Middle frontal gyrus (tissue), 1 donor: Measurements from ENCODE around the gene CNTNAP2.

Source experiments
- DNase-seq: peaks from one replicate; pipeline ENCODE4 v3.0.0-alpha.2; 2015; ENCODE audit warnings: low spot score; ENCODE audit errors: extremely low spot score

The CNTNAP2 gene

DNA sequence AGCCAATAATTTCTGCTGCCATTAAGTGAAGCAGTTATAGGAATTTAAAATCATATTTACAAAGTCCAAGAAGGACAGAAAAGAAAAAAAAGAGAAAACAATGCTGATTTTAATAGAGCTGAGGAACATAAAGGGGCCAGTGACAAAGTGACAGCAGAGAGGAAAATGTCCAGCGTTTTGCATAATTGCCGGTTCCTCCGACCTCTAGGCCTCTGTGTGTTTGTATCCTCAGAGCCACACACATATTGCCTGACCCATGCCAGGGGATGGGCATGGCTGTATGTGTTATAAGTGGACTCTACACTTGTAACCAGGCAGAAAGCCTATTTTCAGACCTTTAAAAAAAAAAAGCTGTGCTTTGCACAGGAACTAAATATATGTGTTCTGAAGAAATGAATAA, 2107.1 kb downstream of the CNTNAP2 start:
- no peak for DNase-seq

DNA sequence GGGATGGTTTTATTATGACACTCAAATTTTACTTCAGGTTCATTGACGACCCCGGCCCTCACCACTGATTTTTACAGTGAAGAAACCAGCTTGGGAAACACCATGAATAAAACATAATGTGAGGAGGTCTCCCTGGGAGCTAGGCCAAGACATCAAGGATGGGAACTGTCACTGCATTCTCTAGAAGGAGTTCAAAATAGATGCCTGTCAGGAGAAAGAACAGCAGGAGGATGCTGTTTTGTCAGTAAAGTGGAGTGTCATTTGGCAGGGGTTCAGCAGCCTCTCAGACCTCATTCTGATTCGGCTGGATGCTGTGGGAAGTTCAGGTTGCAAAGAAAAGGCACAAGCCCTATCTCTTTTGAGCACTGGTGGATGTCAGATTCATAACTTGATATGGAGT, 2113.7 kb downstream of the CNTNAP2 start:
- DNase-seq, result no peak

DNA sequence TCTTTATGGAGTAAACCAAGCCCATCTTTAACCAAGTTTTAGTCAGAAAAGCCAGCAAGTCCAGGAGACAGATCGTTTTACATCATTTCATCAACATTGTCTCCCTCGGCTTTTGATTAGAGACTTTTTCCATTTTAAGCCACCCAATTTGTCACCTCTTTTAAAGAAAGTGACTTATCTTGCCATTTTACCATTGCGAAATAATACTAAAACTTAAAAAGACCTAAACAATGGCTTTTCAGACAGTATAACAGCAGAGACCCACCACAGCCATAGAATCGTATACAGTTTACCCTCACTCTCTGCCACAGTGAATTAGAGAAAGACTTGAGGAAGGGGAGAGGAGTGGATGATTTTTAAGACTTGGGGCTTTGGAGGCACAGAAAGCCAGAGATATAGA, 2114.3 kb downstream of the CNTNAP2 start:
- DNase-seq, result no peak

DNA sequence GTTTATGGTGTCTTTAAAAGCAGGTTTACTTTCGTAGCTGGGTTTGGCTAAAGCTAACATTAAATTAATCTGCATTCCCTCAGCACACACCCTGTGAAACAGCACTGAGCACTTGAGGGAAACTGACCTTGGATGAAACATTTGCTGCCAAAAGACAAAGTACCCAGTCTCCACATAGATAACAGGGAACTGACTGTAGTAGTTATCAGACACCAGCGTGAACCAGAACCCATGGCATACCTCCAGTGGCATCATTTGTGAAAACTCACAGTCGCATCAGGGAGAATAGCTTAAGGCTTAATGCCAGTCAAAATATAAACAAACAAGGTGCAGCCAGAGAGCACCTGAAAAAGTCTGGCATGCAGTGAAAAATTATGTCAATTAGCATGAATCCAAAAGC, 2116.2 kb downstream of the CNTNAP2 start:
- no peak for DNase-seq

DNA sequence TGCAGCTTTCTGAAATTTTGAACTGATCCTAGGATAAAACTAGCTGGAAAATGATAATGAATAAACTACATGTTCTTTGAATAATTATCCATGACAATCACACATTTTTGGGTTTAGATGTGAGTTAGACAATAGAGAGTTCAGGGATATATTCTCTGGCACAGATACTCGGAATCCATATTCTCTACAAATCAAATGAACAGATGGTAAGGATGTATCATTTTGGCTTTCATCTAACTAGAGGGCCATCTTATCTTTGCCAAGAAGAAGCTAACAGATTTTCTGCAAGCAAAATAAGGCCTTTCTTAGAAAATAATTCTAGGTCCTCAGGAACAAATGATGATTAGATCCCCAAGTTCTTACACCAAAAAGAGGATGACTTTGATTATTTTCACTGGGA, 2118.1 kb downstream of the CNTNAP2 start:
- peak; percentile 48 for DNase-seq

DNA sequence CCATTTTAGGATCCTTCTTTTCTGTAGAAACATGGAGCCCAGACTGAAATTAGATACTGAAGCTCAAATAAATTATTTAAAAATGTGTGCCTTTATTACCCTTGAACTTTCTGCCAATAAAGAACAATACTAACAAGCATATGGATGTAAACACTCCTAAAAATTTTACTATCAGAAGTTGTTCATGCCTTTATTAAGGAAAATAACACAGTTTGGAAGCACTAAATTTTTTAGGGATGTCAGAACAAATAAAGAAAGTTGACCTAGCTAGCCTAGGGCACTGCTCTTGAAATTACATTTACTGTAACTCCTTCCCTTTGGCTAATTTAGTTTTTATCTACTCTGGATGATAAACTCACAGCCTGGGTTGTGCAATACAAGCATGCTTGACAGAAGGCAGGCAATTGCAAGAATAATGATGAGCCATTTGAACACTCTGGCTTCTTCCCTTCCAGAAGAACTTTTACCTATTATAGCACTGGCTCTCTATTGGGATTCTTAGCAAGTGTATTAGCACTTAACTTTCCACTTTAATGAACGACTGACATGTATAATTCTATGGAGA, 2122.2 kb downstream of the CNTNAP2 start:
- DNase-seq, result no peak

DNA sequence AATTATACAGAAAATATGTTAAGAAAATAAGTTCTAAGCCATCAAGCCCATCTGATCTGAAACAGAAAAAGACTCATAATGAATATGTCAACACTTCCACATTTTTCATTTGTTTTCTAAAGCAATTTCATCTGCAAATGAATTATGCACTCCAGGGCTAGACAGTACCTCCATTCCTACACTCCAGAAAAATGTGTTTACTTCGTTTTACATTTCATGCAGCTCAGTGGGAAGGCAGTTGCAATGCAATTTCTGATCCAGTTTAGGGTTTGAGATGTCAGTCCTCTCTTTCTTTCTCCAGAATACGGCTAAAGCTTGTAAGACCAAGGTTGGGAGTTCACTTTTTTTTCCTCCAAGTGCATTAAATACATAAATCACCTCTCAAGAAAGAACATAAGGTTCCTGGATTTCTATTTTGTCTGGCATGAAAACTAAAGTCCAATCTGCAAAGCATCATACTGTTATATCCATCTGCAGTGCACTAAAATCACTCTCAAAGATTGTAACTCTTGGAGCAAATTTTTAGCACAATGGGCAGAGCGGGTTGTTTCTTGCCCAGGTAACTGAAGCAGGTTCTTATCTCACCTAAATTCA, 2125.2 kb downstream of the CNTNAP2 start:
- no peak for DNase-seq

DNA sequence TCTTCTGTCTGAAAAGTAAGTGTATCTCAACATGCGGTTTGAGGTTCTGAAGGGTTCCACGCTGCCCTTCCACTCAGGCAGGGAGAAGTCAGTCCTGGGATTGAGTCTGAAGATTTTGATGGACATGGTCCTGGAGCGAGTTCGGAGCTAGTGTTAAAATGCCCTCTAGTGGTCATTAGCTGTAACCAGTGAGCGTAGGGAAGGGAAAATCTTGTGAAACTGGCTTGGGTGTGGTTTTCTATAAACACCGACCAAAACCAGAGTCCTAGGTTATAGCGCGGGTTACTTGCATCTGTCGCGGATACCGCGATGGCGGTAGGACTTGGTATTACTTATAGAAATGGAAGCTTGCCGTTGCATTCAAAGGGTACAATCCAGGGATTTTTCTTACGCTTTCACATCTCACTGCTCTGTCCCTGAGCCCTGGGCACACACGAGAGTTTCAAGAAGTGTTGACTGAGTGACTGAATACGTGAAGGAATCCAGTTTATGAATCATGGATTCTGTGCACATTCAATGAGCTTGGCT, 2125.8 kb downstream of the CNTNAP2 start:
- DNase-seq, result peak; percentile 56

DNA sequence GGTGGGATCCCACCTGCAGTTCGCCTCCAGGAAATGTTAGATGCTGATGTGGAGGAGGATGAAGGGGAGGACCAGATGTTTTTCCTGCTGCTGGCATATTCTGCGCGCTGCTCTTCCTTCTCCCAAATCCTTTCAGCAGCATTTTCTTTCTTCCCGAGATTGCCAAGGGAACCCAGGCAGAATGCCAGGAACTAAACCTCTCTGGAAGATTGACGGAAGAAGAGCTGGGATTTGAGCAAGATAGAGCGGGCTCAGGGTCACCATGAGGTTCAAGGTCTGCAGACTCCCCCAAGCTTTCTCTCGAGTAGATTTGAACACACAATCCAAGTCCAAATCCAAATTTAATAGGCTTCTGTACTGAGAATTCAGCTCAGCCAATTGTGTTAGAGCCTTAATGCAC, 2128.8 kb downstream of the CNTNAP2 start:
- DNase-seq, result no peak

DNA sequence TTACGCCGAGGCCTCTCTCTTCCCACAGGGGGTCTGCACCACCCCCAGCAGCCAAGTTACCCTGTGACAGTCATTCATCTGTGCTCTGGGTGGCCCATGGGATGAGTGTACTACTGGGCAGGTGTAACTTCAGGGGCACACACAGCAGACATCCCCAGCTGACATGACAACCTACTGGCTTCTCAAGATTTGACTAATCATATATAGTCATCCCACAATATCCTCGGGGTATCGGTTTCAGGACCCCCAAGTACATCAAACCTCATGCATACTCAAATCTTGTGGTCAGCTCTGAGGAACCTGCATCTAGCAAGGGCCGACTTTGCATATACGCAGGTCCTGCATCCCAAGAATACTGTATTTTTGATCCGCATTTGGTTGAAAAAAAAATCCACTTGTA, 2137.0 kb downstream of the CNTNAP2 start:
- DNase-seq, result no peak

DNA sequence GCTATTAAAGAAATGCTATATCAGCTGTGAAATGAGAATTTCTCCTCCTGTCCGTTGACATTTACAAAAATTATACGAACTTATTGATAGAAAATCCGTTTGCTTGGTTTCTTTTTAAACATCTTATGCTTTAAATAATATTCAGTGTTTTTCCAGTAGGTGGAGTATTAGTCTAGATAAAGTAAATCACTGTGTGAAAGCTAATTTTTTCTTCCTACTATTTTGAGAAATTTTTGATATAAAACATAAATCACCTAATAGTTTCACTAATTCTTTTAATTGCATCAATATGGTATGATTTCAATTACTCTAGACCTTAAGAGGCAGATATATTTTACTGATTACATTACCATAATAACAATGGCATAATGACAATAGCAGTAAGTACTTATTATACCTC, 2138.7 kb downstream of the CNTNAP2 start:
- no peak for DNase-seq

DNA sequence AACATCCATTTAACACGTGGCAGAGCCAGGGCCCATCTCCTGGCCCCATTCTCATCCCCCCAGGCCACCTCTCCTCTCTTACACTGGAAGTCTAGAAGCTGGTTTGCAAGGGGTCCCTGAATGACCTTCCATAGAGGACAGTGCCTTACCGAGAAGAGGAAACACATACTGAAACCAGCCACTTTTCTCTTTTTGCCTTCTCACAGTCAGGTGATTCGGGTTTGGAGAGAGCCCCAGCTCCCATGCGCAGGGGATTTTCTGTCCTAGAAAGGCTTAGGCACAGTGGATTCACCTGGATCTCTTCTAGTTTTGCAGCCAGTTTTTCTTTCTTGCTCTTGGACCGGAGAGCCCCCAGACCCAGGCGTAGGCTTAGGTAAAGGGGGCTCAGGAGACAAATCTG, 2139.8 kb downstream of the CNTNAP2 start:
- no peak for DNase-seq

DNA sequence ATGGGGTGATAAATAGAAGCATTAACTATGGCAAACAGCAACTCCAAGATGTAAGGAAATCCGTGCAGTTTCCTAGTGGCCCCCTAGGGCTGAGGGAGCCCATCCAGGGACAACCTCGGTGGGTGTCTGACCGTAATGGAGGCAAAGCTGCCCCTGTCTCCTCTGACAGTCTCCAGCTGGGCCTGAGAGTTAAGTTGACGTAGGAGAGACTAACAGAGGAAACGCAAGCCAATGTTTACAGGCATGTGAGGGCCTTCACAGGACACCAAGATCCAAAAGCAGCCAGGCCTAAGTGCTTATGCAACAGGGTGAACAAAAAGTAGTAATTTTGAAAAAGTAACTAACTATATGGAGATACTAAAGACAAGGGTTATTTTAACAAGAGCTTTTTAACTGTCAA, 2144.0 kb downstream of the CNTNAP2 start:
- no peak for DNase-seq

DNA sequence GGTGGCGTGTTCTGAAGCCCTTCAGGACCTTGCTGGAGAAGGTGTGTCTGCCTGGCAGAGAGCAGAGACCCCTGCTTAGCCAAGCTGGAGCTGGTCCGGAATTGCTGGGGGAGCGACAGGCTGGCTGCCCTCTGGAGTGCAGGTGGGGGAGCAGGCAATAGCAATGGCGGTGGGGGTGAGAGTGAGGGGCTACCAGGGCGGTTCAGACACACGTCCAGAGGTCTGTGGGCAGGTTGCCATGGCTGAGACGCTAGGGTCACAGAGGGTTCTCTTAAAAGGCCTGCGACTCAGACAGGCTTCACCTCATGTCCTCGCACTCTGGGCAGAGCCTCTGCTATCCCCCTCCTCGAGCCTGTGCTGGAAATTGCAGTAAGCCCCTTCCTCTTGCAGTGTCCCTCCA, 2144.9 kb downstream of the CNTNAP2 start:
- DNase-seq, result no peak

DNA sequence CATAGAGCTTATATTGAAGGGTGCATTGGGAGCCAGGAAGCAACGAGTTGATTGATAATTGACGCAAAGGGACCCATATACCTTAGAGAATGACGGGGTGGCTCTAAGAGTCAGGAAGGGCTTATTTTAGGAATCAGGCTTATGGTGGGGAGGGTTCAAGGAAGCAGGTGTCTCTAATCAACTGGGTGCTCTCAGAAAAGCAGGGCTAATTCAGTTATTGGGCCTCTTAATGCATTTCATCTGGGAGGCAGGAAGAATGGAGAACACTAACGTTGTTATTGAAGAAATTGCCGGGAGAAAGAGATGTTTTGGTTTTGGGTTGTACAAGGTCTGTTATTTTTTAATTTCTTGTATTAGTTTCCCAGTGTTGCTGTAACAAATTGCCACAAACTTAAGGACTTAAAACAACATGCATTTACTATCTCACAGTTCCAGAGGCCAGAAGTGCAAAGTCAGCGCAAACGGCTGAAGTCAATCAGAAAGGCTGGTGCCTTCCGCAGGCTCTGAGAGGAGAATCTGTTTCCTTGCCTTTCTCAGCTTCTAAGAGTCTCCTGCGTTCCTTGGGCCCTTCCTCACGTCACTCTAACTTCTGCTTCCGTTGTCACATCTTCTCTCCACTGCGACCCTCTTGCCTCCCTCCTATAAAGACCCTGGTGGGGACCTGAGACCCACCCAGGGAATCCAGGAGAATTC, 2145.5 kb downstream of the CNTNAP2 start:
- no peak for DNase-seq

DNA sequence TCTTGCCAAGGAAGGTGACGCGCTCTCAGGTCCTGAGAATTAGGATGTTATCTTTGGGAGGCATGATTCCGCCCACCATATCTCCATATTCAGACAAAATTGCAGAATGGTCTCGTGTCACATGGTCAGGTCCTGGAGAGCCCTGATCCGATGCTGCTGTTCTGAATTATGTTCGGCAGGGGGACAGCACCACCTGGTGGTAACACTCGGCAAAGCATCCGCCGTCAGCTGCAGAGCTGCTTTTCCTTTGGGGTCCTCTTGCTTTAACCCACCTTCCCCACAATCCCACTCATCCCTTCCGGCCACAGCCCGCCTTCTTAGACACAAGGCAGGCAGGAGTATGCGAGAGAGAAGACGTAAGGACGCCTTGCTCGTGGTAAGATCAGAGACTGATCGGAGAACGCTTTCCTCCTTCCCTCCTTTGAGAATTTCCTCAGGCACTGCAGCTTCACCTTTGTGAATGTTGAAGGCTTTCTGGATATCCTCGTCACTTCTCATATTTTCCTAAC, 2146.2 kb downstream of the CNTNAP2 start:
- DNase-seq, result peak; percentile 73

DNA sequence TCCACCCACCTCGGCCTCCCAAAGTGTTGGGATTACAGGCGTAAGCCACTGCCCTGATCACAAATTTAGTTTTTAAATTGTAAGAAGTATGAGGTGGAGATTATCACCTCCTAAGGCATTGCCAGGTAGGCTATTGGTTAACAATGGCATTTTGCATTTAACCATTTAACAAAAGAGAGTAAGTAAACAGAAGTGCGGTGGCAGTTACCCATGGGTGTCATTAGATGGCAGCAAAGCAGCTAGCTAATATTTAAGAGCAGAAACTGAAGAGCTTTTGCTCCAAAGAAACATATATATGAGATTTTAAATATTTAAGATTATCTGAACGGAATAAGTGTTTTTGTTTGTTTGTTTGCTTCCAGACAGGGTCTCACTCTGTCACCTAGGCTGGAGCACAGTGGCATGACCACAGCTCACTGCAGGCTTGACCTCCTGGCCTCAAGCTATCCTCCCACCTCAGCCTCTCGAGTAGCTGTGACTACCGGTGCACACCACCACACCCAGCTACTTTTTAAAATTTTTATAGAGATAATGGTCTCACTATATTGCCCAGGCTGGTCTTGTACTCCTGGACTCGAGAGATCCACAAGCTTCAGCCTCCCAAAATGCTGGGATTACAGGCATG, 2148.4 kb downstream of the CNTNAP2 start:
- no peak for DNase-seq

DNA sequence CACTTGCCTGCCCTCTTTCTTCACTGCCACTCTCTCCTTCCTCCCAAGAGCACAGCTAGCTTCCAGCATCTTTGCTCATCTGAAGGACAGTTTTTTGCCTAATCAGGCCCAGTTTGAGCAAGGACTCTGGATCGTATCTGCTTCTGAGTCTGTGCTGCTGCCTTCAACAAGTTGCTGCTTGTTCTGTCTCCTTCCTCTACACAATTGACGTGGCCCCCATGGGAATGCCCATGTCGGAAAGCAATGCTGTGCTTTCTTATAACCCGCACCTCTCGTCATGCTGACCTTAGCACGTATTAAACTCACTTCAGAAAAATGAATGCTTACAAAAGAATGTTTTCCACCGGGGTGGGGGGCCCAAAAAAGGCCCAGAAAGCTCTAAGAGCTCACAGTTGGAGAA, 2149.3 kb downstream of the CNTNAP2 start:
- no peak for DNase-seq

DNA sequence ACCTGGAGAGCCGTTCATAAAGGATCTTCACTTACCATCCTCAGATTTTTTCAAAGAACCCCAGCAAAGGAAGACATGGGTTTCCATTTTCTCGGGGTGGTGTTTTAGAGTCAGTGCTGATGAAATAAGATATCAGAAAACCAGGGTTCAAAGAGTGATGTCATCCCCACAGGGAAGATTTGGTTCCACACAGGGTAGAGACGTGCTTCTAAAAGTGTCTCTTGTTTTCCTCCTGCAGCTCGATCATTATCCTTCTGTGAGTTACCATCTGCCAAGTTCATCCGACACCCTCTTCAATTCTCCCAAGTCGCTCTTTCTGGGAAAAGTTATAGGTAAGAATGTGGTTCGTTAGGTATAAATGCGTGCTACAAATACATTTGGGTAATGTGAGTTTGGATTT, 2150.2 kb downstream of the CNTNAP2 start:
- DNase-seq, result no peak

DNA sequence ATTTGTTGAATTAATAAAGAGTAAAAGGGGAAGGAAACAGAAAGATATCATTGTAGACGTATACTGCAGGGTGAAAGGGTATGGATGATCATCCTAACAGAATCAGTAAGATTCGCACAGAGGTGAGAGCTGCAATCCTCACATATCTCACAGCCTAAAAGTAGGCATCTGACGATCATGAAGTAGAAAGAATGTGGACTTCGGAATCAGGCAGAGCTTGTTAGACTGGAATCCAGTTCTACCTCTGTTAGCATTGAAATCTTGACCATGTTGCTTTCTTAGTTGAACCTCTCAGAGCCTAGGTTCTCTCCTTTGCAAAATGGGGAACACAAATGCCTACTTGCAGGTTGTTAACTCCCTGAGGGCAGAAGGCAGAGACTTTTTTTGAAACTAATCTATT, 2154.0 kb downstream of the CNTNAP2 start:
- DNase-seq, result no peak

DNA sequence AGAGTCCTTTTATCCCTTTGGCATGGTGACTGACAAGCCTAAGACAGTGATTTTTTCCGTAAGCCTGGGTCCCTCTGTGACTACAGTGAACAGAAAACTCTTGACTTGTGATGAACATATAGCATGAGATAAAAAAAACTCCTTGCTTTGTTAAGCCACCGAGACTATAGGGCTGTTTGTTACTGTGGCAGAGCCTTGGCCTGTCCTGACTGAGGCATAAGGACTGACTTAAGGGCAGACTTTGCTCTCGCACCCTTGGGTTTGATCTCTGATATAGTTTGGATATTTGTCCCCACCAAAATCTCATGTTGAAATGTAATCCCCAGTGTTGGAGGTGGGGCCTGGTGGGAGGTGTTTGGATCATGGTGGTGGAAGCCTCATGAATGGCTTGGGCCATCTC, 2157.5 kb downstream of the CNTNAP2 start:
- DNase-seq, result no peak

DNA sequence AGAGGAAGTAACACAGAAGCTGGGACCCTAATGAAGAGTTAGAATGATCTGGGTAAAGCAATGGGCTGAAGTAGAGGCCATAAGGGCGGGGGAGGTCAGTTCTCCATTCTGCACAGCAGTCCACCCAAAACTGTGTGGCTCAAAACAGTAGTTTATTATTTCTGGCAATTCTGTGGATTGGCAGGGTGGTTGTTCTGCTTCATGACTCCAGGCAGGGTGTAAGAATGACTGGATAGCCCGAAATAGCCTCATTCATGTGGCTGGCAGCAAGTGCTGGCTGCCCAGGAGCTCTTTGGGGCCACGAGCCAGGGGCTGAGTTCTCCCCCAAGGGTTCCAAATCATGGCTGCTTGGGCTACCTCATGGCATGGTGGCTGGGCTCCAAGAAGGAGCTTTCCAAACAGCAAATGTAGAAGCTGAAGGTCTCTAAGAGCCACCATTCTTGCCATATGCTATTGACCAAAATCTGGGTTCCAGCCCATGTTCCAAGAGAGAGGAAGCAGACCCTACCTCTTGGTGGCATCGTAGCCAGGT, 2158.8 kb downstream of the CNTNAP2 start:
- no peak for DNase-seq
